ENCODE measurements around the gene PRRC2B.
"Not testable (repeated sequence)": the region's sequence is repeated elsewhere in the genome, so short reads cannot be mapped to it uniquely, and the experiment has no call there.

PRRC2B gene

GRCh38 chr9:131439224-131439623 lies 45.3 kb downstream of the PRRC2B start:
- no peak for DNase-seq

DNA sequence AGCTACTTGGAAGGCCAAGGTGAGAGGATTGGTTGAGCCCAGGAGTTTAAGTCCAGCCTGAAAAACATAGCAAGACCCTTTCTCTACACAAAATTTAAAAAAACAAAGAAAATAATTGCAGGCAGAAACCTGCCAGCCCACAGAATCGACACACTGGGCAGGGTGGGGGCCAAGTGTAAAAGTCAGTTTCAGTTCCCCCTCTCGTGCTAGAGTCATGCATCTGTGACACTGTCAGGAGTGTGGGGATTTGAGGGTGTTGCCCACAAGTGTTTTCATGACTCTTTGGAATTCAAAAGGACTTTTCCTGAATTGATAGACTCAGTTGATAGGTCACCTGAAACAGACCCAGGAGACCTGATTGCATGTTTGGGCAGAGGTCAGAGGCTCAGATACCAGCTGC lies 47.6 kb downstream of the PRRC2B start:
- DNase-seq = no peak

DNA sequence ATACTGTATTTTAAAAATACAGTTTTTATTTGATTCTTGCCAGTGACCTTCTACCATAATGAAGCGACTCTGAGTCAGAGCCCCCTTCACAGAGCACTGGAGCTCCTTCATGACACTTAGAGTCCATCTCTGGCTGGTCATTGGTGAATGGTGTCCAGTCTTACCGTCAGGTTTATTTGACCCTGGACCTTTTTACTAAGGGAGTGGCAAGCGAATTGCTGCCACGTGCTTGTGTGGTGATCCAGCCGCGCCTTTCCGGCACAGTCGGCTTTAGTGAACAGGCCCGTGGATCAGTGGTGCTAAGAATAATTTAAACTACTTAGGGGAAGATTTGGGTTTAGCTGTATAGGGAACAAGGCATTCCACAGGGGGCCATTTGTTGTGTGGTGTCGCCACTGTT lies 48.5 kb downstream of the PRRC2B start:
- DNase-seq = no peak

- DNase-seq = no peak
Measured at GRCh38 chr9:131443648-131444047, 49.8 kb downstream of the PRRC2B start.

DNA sequence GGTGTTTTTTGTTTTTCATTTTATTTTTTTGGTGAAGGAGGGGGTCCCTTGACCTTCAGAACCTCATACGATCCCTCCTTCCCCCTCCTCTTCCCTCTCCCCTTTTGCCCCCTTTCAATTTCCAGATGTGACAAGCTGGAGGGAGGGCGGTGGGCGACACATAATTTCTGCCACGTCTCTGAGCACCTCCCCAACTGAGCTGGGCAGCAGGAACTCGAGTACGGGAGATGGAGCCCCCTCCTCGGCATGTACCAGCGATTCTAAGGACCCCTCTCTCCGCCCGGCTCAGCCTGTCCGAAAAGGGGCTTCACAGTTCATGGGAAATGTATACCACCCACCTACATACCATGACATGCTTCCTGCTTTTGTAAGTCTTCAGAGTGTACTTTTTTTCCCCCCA lies 52.4 kb downstream of the PRRC2B start:
- DNase-seq = no peak

DNA sequence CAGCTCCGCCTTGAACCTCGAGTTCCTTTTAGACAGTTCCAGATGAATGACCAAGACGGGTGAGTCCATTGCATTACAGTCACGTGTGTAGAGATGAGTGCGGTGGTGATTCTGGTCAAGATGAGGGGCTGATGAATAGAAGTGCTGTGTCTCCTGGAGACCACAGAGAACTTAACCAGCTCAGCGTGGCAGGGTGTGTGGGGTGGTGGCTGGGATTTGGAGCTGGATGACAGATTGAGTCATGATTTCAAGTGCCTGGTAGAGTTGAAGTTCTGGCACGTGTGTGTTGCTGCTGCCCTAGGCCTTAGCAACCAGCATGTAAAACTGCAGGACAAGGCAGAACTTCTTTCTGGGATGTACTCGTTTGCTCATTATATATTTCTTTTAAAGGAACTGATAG lies 53.3 kb downstream of the PRRC2B start:
- DNase-seq = no peak

DNA sequence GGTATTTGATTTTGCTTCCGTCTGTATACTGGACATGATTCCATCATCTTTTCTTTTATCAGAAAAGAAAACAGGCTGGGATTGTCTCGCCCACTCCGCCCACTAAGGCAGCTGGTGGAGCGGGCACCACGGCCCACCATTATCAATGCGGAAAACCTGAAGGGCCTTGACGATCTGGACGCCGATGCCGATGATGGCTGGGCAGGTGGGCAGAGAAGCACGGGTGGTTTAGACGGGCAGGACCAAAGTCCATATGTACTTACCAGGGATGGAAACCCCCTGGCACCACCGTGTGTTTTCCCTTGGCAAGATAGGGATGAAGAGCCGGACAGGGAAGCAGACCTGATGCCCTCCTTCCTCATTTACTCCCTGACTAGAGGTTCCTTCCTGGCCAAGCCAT lies 53.7 kb downstream of the PRRC2B start:
- no peak for DNase-seq

- no peak for DNase-seq
Measured at GRCh38 chr9:131448818-131449217, 54.9 kb downstream of the PRRC2B start.

DNA sequence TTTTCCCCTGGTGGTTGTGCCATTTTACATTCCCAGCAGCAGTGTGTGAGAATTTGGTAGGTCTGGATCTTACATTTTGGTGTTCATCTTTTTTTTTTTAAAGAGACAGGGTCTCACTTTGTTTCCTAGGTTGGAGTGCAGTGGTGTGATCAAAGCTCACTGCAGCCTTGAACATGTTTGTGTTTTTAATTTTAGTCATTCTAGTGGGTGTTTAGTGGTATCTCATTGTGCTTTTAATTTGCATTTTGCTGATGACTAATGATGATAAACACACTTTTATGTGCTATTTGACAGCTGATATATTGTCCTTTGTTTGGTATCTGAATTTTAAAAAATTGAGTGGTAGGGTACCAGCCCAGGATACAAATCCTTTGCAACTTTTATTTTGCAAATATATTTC lies 55.4 kb downstream of the PRRC2B start:
- DNase-seq = no peak

GRCh38 chr9:131454028-131454427 lies 60.1 kb downstream of the PRRC2B start:
- no peak for DNase-seq

DNA sequence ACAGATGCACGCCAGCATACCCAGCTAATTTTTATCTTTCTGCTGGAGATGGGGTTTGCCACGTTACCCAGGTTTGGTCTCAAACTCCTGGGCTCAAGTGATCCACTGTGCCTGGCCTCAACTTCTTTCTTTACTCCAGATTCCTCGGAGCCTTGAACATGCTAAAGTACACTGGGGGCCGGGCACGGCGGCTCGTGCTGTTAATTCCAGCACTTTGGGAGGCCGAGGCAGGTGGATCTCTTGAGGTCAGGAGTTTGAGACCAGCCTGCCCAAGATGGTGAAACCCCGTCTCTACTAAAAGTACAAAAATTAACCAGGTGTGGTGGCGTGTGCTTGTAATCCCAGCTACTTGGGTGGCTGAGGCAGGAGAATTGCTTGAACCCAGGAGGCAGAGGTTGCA lies 61.8 kb downstream of the PRRC2B start:
- DNase-seq = not testable (repeated sequence)

- DNase-seq = no peak
Measured at GRCh38 chr9:131457746-131458145, 63.9 kb downstream of the PRRC2B start.

- no peak for DNase-seq
Measured at GRCh38 chr9:131459056-131459455, 65.2 kb downstream of the PRRC2B start.

DNA sequence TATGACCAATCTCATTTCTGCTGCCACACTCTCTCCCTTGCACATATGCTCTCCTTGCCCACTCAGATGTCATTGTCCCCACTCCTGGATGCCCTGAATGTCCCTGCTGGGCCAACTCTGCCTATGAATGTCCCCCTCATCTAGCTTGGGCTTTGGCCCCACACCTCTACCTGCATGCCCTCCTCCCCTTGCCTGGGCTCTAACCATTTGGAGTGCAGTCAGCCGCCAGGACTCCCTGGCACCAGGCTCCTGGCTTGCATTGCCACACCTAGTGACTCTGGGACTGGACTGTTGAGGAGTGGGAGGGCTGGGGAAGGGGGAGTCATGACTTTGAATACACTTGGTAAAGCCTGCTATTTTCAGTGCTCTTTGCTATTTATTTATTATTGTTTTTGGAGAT lies 67.3 kb downstream of the PRRC2B start:
- no peak for DNase-seq

DNA sequence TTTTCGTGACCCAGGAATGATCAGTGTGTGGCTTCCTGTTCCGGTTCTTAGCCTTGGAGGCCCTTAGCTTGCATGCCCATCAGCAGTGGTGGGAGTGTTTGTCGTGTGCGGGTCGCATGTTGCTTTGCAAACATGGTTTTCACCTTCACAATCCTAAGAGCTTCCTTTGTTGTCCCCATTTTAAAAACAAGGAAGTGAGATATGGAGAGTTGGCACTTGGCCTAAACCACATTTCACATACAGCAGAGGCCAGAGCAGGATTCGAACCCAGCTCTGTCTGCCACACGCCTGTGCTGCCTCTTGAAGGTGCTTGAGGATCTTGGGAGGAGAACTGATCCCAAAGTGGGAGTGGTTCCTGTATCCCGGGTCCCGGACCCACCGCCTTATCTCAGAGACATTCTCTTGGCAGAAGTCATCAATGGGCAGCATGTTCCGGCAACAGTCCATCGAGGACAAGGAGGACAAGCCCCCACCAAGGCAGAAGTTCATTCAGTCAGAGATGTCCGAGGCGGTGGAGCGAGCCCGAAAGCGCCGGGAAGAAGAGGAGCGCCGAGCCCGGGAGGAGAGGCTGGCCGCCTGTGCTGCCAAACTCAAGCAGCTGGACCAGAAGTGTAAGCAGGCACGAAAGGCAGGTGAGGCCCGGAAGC lies 70.6 kb downstream of the PRRC2B start:
- DNase-seq = no peak

- no peak for DNase-seq
Measured at GRCh38 chr9:131465401-131465800, 71.5 kb downstream of the PRRC2B start.

- DNase-seq = no peak
Measured at GRCh38 chr9:131467214-131467935, 73.5 kb downstream of the PRRC2B start.

DNA sequence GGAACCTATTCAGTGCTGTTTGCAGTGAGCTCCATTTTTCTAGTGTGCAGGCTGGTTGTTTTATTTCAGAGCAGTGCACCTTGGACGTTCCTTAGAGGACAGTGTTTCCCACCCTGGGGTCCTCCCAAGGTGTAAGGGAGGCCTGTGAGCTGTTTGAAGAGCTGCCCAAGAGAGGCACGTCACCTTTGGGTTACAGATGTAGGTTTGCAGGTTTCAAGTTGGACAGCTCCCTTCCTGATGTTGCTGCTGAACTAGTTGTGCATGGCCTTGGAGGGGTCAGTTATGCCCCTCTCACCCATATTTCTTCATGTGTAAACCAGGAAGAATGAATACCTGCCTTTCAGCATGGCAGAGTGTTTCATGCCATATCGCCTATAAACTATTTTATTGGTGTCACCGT lies 74.1 kb downstream of the PRRC2B start:
- DNase-seq = no peak

DNA sequence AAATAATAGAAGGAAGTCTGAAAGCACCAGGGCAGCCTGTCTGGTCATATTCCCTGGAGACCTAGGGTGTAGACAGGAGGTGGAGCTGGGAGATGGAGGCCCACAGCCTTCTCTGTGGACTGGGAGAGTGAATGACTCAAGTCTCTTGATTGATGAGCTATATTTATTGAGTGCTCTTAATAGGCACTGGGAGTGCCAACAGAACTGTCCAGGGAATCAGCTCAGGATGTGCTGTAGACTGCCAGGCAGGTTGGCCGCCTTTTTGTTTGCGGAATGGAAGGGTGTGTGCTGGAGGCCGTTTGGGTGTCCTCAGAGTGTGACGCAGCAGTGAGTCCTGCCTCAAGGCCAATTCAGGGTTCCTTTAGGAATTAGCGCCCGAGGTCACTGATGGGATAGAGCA lies 75.5 kb downstream of the PRRC2B start:
- no peak for DNase-seq

DNA sequence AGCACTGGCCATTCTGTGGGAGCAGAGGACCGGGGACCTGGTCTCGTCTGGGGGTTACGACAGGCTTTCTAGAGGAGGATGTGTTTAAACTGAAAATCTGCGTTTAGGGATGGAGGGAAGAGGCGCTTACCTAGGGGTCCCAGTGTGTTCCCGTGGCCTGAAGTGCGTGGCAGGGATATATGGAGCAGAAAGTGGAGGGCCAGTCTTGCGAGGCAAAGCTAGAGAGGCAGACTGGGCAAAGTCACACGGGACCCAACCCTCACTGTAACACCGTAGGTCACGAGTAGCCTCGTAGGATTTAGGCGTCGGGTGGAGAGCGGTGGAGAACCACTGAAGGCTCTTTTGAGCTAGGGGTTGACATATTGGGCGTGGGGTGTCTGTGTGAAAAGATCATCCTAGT lies 76.1 kb downstream of the PRRC2B start:
- DNase-seq = no peak

DNA sequence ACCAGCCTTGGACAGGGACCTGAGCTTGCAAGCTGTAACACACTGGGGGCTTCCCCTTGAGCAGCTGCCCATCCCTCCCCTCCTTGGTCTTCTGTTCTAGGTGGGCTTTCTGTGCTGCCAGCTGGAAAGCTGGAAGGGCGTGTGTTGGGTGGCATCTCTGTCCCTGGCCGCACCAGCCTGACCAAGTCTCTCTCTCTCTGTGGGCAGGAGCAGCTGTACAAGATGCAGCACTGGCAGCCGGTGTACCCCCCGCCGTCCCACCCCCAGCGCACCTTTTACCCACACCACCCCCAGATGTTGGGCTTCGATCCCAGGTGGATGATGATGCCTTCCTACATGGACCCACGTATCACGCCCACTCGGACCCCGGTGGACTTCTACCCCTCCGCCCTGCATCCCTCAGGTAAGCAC lies 76.7 kb downstream of the PRRC2B start:
- no peak for DNase-seq

- not testable (repeated sequence) for DNase-seq
Measured at GRCh38 chr9:131472085-131472484, 78.2 kb downstream of the PRRC2B start.

DNA sequence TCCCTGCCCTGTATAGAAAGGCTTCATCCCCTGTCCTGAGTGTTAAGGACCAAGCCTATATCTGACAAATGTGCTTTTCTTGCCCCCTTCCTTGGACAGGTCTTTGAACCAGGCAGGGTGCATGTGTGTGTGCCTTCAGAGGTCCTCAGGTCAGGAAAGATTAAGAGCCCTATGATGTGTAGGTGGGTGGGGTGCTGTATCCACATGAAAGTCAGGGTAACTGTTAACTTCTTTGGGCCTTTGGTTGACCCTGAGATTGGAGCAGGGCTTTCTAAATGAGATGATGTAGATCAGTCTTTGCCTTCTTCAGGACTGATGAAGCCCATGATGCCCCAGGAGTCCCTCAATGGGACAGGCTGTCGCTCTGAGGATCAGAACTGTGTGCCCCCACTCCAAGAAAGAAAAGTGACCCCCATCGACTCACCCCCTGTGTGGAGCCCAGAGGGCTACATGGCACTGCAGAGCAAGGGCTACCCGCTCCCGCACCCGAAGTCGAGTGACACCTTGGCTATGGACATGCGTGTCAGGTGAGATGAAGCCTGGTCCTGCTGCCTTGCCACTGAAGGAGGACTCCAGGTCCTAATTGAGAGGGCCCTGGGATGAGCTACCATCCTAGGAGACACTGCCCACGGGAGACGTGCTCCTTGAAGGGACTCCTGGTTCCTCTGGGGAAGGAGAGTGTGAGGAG lies 79.5 kb downstream of the PRRC2B start:
- DNase-seq = no peak

GRCh38 chr9:131473891-131474290 lies 80.0 kb downstream of the PRRC2B start:
- no peak for DNase-seq
